ENCODE data around the gene CASP12. TPM values are rescaled to one million over a fixed set of nuclear protein-coding genes. Genes with fewer than 3 reads are reported as not detected.

CASP12 gene
- total RNA-seq, 1 donor = not detected

GRCh38 chr11:104907521-104908185 lies 9.4 kb upstream of the CASP12 start:
- H3K9me3 ChIP-seq (ENCODE audit: low read depth, low read length) = no peaks in the 10 kb centered on the region
- H3K27me3 ChIP-seq (ENCODE audit: insufficient read depth, low read length) = no peaks in the 10 kb centered on the region
- no peaks in the 10 kb centered on the region for H3K4me1 ChIP-seq (ENCODE audit: insufficient read depth, low read length)
- H3K4me3 ChIP-seq (ENCODE audit: low read length) = no peak overlapping the region

GRCh38 chr11:104905271-104905670 lies 7.0 kb upstream of the CASP12 start:
- no peaks in the 10 kb centered on the region for H3K9me3 ChIP-seq (ENCODE audit: low read depth, low read length)
- H3K4me3 ChIP-seq (ENCODE audit: low read length) = no peak overlapping the region
- H3K27me3 ChIP-seq (ENCODE audit: insufficient read depth, low read length) = no peaks in the 10 kb centered on the region
- no peaks in the 10 kb centered on the region for H3K4me1 ChIP-seq (ENCODE audit: insufficient read depth, low read length)

DNA sequence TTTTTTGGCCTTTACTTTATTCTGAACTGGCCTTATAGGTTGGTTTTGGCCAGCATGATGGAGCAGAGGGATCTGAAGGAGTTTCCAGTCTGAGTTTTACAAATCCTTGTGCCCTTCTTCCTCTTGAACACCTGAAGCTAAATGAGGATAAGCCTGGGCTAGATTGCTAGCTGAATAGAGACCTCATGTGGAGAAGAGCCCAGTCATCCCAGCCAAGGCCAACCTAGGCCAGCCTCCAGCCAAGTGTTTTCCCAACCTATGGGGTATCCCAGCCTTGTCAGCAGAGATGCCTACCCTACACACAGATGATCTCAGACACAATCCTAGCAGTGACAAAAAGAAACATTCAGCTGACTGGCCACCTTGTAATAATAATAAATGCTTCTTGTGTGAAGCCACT lies 966 bp upstream of the CASP12 start:
- no peaks in the 10 kb centered on the region for H3K9me3 ChIP-seq (ENCODE audit: low read depth, low read length)
- H3K27me3 ChIP-seq (ENCODE audit: insufficient read depth, low read length) = no peaks in the 10 kb centered on the region
- H3K4me3 ChIP-seq (ENCODE audit: low read length) = no peak overlapping the region
- no peaks in the 10 kb centered on the region for H3K4me1 ChIP-seq (ENCODE audit: insufficient read depth, low read length)

GRCh38 chr11:104898685-104899013 lies 389 bp upstream of the CASP12 start:
- Histone ChIP-seq H3K4me1 (ENCODE audit: insufficient read depth, low read length) (no peaks in the 10 kb centered on the region), H3K9me3 (ENCODE audit: low read depth, low read length) (no peaks in the 10 kb centered on the region), H3K27me3 (ENCODE audit: insufficient read depth, low read length) (no peaks in the 10 kb centered on the region), H3K4me3 (ENCODE audit: low read length) (no peak overlapping the region)

GRCh38 chr11:104895634-104896033 lies 2.6 kb downstream of the CASP12 start:
- H3K27me3 ChIP-seq (ENCODE audit: insufficient read depth, low read length) = no peaks in the 10 kb centered on the region
- H3K9me3 ChIP-seq (ENCODE audit: low read depth, low read length) = no peaks in the 10 kb centered on the region
- H3K4me3 ChIP-seq (ENCODE audit: low read length) = no peak overlapping the region
- no peaks in the 10 kb centered on the region for H3K4me1 ChIP-seq (ENCODE audit: insufficient read depth, low read length)

- H3K9me3 ChIP-seq (ENCODE audit: low read depth, low read length) = no peaks in the 10 kb centered on the region
- H3K4me3 ChIP-seq (ENCODE audit: low read length) = no peak overlapping the region
- no peaks in the 10 kb centered on the region for H3K27me3 ChIP-seq (ENCODE audit: insufficient read depth, low read length)
- H3K4me1 ChIP-seq (ENCODE audit: insufficient read depth, low read length) = no peaks in the 10 kb centered on the region
These were observed 4.4 kb downstream of the CASP12 start for GRCh38 chr11:104893876-104894275.

- Histone ChIP-seq H3K27me3 (ENCODE audit: insufficient read depth, low read length) (no peaks in the 10 kb centered on the region), H3K9me3 (ENCODE audit: low read depth, low read length) (no peaks in the 10 kb centered on the region), H3K4me3 (ENCODE audit: low read length) (no peak overlapping the region), H3K4me1 (ENCODE audit: insufficient read depth, low read length) (no peaks in the 10 kb centered on the region)
These were observed 5.3 kb downstream of the CASP12 start for GRCh38 chr11:104892723-104893511.

DNA sequence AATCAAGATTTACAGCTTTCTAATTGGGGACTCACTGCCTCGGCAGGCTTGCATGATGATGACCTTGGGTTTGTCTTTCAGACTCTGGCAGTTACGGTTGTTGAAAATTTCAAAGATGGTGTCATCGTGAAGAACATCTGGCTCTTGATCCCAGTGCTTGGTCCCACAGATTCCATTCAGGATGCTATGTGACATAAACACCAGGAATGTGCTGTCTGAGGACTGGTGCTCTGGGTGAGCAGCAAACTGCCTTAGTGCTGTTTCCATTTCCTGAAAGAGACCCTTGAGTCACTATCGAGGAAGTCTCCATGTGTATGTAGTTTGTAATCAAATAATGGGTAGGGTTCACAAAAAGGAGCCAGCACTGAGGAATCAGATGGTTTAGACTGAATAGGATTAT lies 7.1 kb downstream of the CASP12 start:
- H3K27me3 ChIP-seq (ENCODE audit: insufficient read depth, low read length) = no peaks in the 10 kb centered on the region
- H3K4me1 ChIP-seq (ENCODE audit: insufficient read depth, low read length) = no peaks in the 10 kb centered on the region
- no peak overlapping the region for H3K4me3 ChIP-seq (ENCODE audit: low read length)
- H3K9me3 ChIP-seq (ENCODE audit: low read depth, low read length) = no peaks in the 10 kb centered on the region

DNA sequence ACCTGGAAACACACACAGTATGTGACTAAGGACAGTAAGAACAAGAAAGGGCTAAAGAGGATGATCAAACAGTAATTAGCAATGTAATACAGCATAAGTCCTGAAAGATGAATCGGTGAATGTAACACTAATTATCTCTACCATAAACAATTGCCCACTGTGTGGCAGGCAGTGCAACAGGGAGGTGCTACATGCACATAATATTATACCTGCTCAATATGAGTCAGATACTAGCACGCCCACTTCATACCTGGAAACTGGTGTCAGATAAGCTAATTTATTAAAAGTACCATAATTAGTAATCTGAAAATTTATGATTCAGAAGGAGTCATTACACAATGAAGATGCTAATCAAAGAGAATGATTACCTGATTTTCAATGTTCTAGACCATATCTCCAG lies 14.9 kb downstream of the CASP12 start:
- no peak overlapping the region for H3K4me3 ChIP-seq (ENCODE audit: low read length)
- no peaks in the 10 kb centered on the region for H3K27me3 ChIP-seq (ENCODE audit: insufficient read depth, low read length)
- H3K4me1 ChIP-seq (ENCODE audit: insufficient read depth, low read length) = no peaks in the 10 kb centered on the region
- H3K9me3 ChIP-seq (ENCODE audit: low read depth, low read length) = no peaks in the 10 kb centered on the region

DNA sequence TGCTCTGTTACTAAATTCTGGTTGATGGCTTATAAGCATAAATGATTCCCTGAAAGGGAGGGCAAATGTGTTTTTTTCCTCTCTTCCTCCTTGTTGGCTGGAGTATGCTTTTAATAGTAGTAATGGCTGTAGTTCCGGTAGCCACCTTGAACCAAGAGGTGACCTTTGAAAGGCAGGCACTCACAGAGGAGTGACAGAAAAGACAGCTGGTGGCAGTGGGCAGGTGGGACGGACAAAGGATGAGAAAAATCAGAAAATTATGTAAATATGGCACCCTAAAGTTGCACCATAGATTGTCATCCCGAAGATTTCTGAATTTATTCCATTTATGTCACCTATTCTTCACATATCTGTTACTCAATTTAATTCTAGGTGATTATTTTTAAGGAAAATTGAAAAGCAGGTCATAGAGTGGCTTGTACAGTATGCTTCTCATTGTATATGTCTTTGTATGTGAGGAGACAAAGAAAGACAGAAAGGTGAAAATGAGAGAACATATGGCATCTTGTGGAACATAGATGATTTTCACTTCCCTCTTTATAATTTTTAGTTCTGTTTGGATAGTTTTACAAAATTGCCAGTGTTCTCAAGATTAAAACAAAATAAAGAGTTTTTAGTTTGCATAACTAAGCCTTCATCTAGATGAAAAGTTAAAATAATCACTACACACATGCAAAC lies 17.0 kb downstream of the CASP12 start:
- no peak overlapping the region for H3K4me3 ChIP-seq (ENCODE audit: low read length)
- H3K27me3 ChIP-seq (ENCODE audit: insufficient read depth, low read length) = no peaks in the 10 kb centered on the region
- peaks cover 14% of the 10 kb centered on the region for H3K4me1 ChIP-seq (ENCODE audit: insufficient read depth, low read length)
- no peaks in the 10 kb centered on the region for H3K9me3 ChIP-seq (ENCODE audit: low read depth, low read length)

GRCh38 chr11:104879514-104880190 lies 18.6 kb downstream of the CASP12 start:
- peaks cover 20% of the 10 kb centered on the region for H3K4me1 ChIP-seq (ENCODE audit: insufficient read depth, low read length)
- no peak overlapping the region for H3K4me3 ChIP-seq (ENCODE audit: low read length)
- no peaks in the 10 kb centered on the region for H3K9me3 ChIP-seq (ENCODE audit: low read depth, low read length)
- H3K27me3 ChIP-seq (ENCODE audit: insufficient read depth, low read length) = no peaks in the 10 kb centered on the region

DNA sequence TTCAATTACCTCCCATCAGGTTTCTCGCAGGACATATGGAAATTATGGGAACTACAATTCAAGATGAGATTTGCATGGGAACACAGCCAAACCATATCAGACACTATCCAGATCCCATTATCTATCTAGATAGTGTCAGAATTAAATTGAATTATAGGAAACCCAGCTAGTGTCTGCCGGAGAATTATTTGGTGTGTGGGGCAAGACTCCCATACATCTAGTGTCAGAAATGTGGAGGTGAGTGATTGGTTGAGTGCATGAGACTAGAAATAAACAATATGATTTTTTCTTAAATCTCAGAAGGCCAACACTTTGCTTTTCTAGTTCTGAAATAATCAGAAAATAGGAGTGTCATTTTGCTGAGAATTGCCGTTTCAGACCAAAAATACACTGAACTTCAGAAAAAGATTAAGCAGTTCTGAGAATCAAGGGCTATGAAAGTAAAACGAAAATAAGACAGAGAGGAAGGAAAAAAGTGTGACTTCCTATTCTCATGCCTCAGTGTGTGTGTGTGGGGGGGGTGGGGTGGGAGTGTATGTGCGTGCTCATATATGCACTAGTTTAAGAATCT lies 21.3 kb downstream of the CASP12 start:
- no peaks in the 10 kb centered on the region for H3K9me3 ChIP-seq (ENCODE audit: low read depth, low read length)
- no peak overlapping the region for H3K4me3 ChIP-seq (ENCODE audit: low read length)
- H3K27me3 ChIP-seq (ENCODE audit: insufficient read depth, low read length) = no peaks in the 10 kb centered on the region
- H3K4me1 ChIP-seq (ENCODE audit: insufficient read depth, low read length) = peaks cover 20% of the 10 kb centered on the region

DNA sequence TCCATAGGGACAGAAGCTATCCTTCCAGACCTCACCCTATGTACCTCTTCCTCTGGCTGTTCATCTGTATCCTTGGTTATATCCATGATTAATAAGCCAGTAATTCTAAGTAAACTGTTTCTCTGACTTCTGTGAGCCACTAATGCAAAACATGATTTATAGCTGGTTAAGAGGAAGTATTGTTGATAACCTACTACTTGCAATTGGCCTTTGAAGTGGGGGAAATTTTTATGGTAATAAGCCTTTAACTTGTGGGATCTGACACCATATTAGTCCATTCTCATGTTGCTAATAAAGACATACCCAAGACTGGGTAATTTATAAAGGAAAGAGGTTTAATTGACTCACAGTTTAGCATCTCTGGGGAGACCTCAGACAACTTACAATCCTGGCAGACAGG lies 21.9 kb downstream of the CASP12 start:
- Histone ChIP-seq H3K4me3 (ENCODE audit: low read length) (no peak overlapping the region), H3K4me1 (ENCODE audit: insufficient read depth, low read length) (peaks cover 20% of the 10 kb centered on the region), H3K27me3 (ENCODE audit: insufficient read depth, low read length) (no peaks in the 10 kb centered on the region), H3K9me3 (ENCODE audit: low read depth, low read length) (no peaks in the 10 kb centered on the region)

- no peaks in the 10 kb centered on the region for H3K27me3 ChIP-seq (ENCODE audit: insufficient read depth, low read length)
- no peaks in the 10 kb centered on the region for H3K9me3 ChIP-seq (ENCODE audit: low read depth, low read length)
- peaks cover 20% of the 10 kb centered on the region for H3K4me1 ChIP-seq (ENCODE audit: insufficient read depth, low read length)
These were observed 25.0 kb downstream of the CASP12 start for GRCh38 chr11:104873252-104873651.

GRCh38 chr11:104872393-104872792 lies 25.9 kb downstream of the CASP12 start:
- peaks cover 14% of the 10 kb centered on the region for H3K4me1 ChIP-seq (ENCODE audit: insufficient read depth, low read length)
- H3K9me3 ChIP-seq (ENCODE audit: low read depth, low read length) = no peaks in the 10 kb centered on the region
- H3K4me3 ChIP-seq (ENCODE audit: low read length) = no peak overlapping the region
- no peaks in the 10 kb centered on the region for H3K27me3 ChIP-seq (ENCODE audit: insufficient read depth, low read length)

More at GRCh38 chr11:104873252-104873651, 25.0 kb downstream of the CASP12 start:
- no peak overlapping the region for H3K4me3 ChIP-seq (ENCODE audit: low read length)
